GM23338 (cell line): Measurements from ENCODE around the gene ERC1. TPM values are rescaled to one million over a fixed set of nuclear protein-coding genes. Genes with fewer than 3 reads are reported as not detected.

Source experiments
- ATAC-seq: fragments of 200-7000 bp; cut with Tn5 transposase; 3 replicates; pipeline ENCODE4 v1.9.1; 2020
- DNase-seq: peaks from one replicate; pipeline ENCODE4 v3.0.0-alpha.2; 2015; ENCODE audit warnings: low spot score
- H2AFZ ChIP-seq: fragments of 200-600 bp; sonication (generic); 2 replicates; pipeline ENCODE4 v1.8.0; 2016; ENCODE audit warnings: antibody characterized with exemption, mild to moderate bottlenecking, moderate library complexity
- H3F3A ChIP-seq: fragments of 200-600 bp; sonication (generic); replicated peaks from 2 replicates; pipeline ENCODE4 v1.8.0; 2017; ENCODE audit warnings: antibody characterized with exemption, mixed run types, low read depth
- H3K27ac ChIP-seq: fragments of 200-600 bp; sonication (generic); 2 replicates; pipeline ENCODE4 v1.6.1; 2016; ENCODE audit warnings: low read depth
- H3K27me3 ChIP-seq: fragments of 200-600 bp; sonication (generic); 2 replicates; pipeline ENCODE4 v1.8.0; 2016; ENCODE audit warnings: mild to moderate bottlenecking, mixed run types, moderate library complexity; ENCODE audit not compliant: insufficient read depth
- H3K36me3 ChIP-seq: fragments of 200-600 bp; sonication (generic); 2 replicates; pipeline ENCODE4 v1.8.0; 2016; ENCODE audit warnings: mild to moderate bottlenecking; ENCODE audit not compliant: insufficient read depth
- H3K4me1 ChIP-seq: fragments of 200-600 bp; sonication (generic); 2 replicates; pipeline ENCODE4 v1.8.0; 2016; ENCODE audit warnings: mild to moderate bottlenecking, moderate library complexity; ENCODE audit not compliant: insufficient read depth
- H3K4me2 ChIP-seq: fragments of 200-600 bp; sonication (generic); 2 replicates; pipeline ENCODE4 v1.7.1; 2017; ENCODE audit warnings: mixed run types
- H3K4me3 ChIP-seq: fragments of 200-600 bp; sonication (generic); 2 replicates; pipeline ENCODE4 v1.6.1; 2016; ENCODE audit warnings: mixed run types
- H3K79me2 ChIP-seq: fragments of 200-600 bp; sonication (generic); replicated peaks from 2 replicates; pipeline ENCODE4 v1.8.0; 2017; ENCODE audit warnings: mild to moderate bottlenecking; ENCODE audit not compliant: insufficient read depth
- H3K9me2 ChIP-seq: fragments of 200-600 bp; sonication (generic); 2 replicates; pipeline ENCODE4 v1.8.0; 2017; ENCODE audit not compliant: insufficient read depth
- H4K20me1 ChIP-seq: fragments of 200-600 bp; sonication (generic); replicated peaks from 2 replicates; pipeline ENCODE4 v1.8.0; 2017; ENCODE audit warnings: mild to moderate bottlenecking; ENCODE audit not compliant: insufficient read depth
- H3K27ac Mint-ChIP-seq: 2 replicates; pipeline ENCODE4 v1.8.0; 2020; ENCODE audit warnings: inconsistent platforms, mild to moderate bottlenecking, moderate library complexity, mixed read lengths
- H3K27me3 Mint-ChIP-seq: 3 replicates; pipeline ENCODE4 v1.8.0; 2022; ENCODE audit warnings: low read depth, mild to moderate bottlenecking, moderate library complexity, mixed read lengths, inconsistent platforms; ENCODE audit not compliant: insufficient read depth, poor library complexity
- H3K36me3 Mint-ChIP-seq: 3 replicates; pipeline ENCODE4 v1.8.0; 2021; ENCODE audit warnings: low read depth, mild to moderate bottlenecking, inconsistent platforms, moderate library complexity, mixed read lengths
- H3K4me1 Mint-ChIP-seq: 3 replicates; pipeline ENCODE4 v1.8.0; 2020; ENCODE audit warnings: mild to moderate bottlenecking, inconsistent platforms, mixed read lengths
- H3K4me3 Mint-ChIP-seq: 3 replicates; pipeline ENCODE4 v1.8.0; 2021; ENCODE audit warnings: moderate library complexity, mild to moderate bottlenecking, inconsistent platforms, mixed read lengths
- H3K9me3 Mint-ChIP-seq: 3 replicates; pipeline ENCODE4 v1.8.0; 2020; ENCODE audit warnings: moderate library complexity, mild to moderate bottlenecking, inconsistent platforms, mixed read lengths
- CREB1 ChIP-seq: fragments of 250-450 bp; sonication (Bioruptor Pico); IDR thresholded peaks from 2 replicates; pipeline ENCODE4 v1.5.0; 2020; ENCODE audit warnings: low read depth, mild to moderate bottlenecking, moderate library complexity
- CTCF ChIP-seq, 2 experiments: fragments of 200-600 bp in 1 of 2; sonication (generic) in 1 of 2; conservative IDR thresholded peaks; 2 replicates each; pipeline versions ENCODE4 v1.5.1 to v1.6.1; 2016 to 2017; ENCODE audit warnings: antibody characterized with exemption in 2 of 2, low read depth in 2 of 2, mild to moderate bottlenecking in 2 of 2, moderate library complexity in 1 of 2
- EZH2 ChIP-seq: fragments of 200-600 bp; sonication (generic); IDR thresholded peaks from one replicate; pipeline ENCODE4 v1.8.0; 2017; ENCODE audit warnings: antibody characterized with exemption, mild to moderate bottlenecking, low read depth; ENCODE audit not compliant: unreplicated experiment
- EZH2phosphoT487 ChIP-seq: fragments of 200-600 bp; sonication (generic); IDR thresholded peaks from one replicate; pipeline ENCODE4 v1.8.1; 2018; ENCODE audit warnings: antibody characterized with exemption; ENCODE audit not compliant: unreplicated experiment
- NANOG ChIP-seq: IDR thresholded peaks from 2 replicates; pipeline ENCODE4 v1.6.1; 2016; ENCODE audit warnings: antibody characterized with exemption, borderline replicate concordance
- POLR2AphosphoS5 ChIP-seq: IDR thresholded peaks from 2 replicates; pipeline ENCODE4 v1.6.1; 2016; ENCODE audit warnings: antibody characterized with exemption, low read depth
- STAT1 ChIP-seq: IDR thresholded peaks from one replicate; pipeline ENCODE4 v1.6.1; 2016; ENCODE audit warnings: antibody characterized with exemption; ENCODE audit not compliant: unreplicated experiment
- ZNF114 ChIP-seq: fragments of 250-450 bp; sonication (Bioruptor Pico); IDR thresholded peaks from 2 replicates; pipeline ENCODE4 v1.5.0; 2020; ENCODE audit warnings: mild to moderate bottlenecking, moderate library complexity
- ZNF331 ChIP-seq: fragments of 250-450 bp; sonication (Bioruptor Pico); IDR thresholded peaks from 2 replicates; pipeline ENCODE4 v1.5.0; 2020; ENCODE audit warnings: low read depth, mild to moderate bottlenecking, moderate library complexity
- ZNF462 ChIP-seq: fragments of 250-450 bp; sonication (Bioruptor Pico); IDR thresholded peaks from 2 replicates; pipeline ENCODE4 v1.5.0; 2020; ENCODE audit warnings: mild to moderate bottlenecking, moderate library complexity
- polyA plus RNA-seq: library from polyadenylated mRNA; unstranded; fragments of >200 nt; fragmentation: Nextera tagmentation; extraction: Ambion mirVana; gene quantifications from 2 replicates; pipeline ENCODE4 v1.2.1, GENCODE V29; 2016
- total RNA-seq: library from RNA; depleted of rRNA; stranded (reverse); fragments of >200 nt; shearing (Covaris generic); gene quantifications from 2 replicates; pipeline ENCODE4 v1.2.3, GENCODE V29; 2014

Gene ERC1
- total and polyA plus RNA-seq, 2 experiments from 2014 or later = 28.1 to 35.3 TPM

- Mint-ChIP-seq H3K27ac (no peak overlapping the region), H3K36me3 (peaks cover 16% of the 10 kb centered on the region)
- H3K79me2 ChIP-seq = peaks cover 62% of the 10 kb centered on the region
Observed at GRCh38 chr12:1022032-1022970, 31.3 kb downstream of the ERC1 start.

More at GRCh38 chr12:1022032-1022970, 31.3 kb downstream of the ERC1 start:
- no peak overlapping the region for H3K4me3 Mint-ChIP-seq
- peaks cover 7% of the 10 kb centered on the region; the same call in 2 of the 3 replicates for H3K4me1 Mint-ChIP-seq
- H3K4me3 ChIP-seq = no peak overlapping the region
- H3K36me3 ChIP-seq = no peaks in the 10 kb centered on the region
- H3K27me3 Mint-ChIP-seq = no peaks in the 10 kb centered on the region
- H3F3A ChIP-seq = no peaks in the 10 kb centered on the region
- no peak overlapping the region for H3K4me2 ChIP-seq
- no peak for TF ChIP-seq ZNF462
- TF ChIP-seq ZNF331 (CRISPR knock-in tag) = no peak
- no peak for TF ChIP-seq CREB1 (CRISPR knock-in tag)
- TF ChIP-seq NANOG = no peak
- TF ChIP-seq EZH2 = no peak
- no peak for TF ChIP-seq STAT1
- no peak for TF ChIP-seq ZNF114 (CRISPR knock-in tag)
- TF ChIP-seq POLR2AphosphoS5 = no peak
- TF ChIP-seq CTCF (conservative IDR thresholded peaks at IDR 0.05; ENCODE audit: low read depth in 2 of 2) = no peak
- TF ChIP-seq EZH2phosphoT487 = no peak
- no peaks in the 10 kb centered on the region for H3K9me2 ChIP-seq
- no peak overlapping the region for H3K27ac ChIP-seq
- DNase-seq (no peak), ATAC-seq (no peak)
- H3K4me1 ChIP-seq = no peaks in the 10 kb centered on the region
- no peaks in the 10 kb centered on the region for H3K9me3 Mint-ChIP-seq
- peaks cover 11% of the 10 kb centered on the region for H4K20me1 ChIP-seq
- no peak overlapping the region for H2AFZ ChIP-seq
- no peaks in the 10 kb centered on the region for H3K27me3 ChIP-seq
